NOMO-1 (cell line): ENCODE measurements around the gene ARHGAP15.
"Not testable (repeated sequence)": the region's sequence is repeated elsewhere in the genome, so short reads cannot be mapped to it uniquely, and the experiment has no call there.

Source experiments
- DNase-seq, 2 experiments: peaks; one replicate each; lab custom pipeline; 2025; ENCODE audit not compliant: unreplicated experiment in 2 of 2; lab: John Stamatoyannopoulos, UW

ARHGAP15 gene

DNA sequence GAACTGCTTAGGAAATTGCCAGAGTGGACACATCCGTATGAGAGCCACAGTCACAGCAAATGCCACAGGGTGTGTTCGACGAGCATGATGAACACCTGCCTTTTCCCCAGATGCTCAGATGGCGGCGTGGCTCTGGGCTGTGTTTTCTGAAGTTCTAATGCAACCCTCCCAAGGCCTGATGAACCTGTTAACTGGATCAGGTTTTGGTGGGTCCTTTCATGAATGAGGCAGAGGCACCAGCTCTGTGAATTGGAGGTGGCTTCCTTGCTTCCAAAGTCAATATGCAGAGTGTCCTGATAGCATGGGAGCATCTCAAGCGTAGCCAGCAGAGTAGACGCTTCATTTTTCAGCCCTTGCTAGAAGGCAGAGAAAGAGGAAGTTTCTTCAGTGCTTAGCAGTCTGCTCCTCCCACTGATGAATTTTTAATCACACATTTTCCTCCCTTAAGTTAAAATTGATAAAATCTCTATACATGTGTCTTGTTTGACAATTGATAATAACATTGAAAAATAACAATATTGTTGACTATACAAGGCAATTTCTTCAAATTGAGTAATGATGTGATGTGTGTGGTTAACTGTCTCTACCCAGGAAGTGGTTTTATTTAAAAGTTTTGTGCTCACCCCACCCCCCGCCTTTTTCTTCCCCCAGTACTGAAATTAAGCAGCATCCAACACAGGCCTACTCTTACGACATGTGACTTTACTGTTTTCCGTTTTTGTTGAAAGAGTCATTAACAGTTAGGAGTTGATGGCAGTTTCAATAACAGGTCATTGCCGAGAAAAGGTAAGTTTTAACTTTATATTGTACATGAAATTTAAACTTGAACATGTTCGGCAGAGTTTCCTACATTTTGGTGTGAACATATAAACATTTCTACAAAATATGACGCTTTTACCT lies at the start of gene ARHGAP15:
TSS of gene ARHGAP15 (plus strand) at position 739 of the 900 bp plus-strand sequence.
- peak; percentile 91 to 96 for DNase-seq

DNA sequence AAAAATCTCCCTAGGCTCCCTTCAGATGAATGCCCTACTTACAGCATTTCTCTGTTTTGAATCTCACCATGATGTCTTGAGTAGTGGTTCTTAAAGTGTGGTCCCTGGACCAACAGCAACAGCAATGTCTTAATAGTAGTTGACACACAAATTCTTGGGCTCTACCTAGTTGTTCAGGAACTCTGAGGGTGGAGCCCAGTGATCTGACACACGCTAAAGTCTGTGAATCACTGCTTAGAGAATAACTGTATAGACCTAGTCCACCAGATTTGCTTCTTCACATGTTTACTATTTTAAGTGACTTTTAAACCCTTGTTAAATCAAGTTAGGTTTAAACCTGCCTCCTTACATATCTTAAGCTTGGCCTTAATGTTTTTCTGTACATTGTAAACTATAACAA lies 47.6 kb upstream of the ARHGAP15 start:
- no peak for DNase-seq

- peak; percentile 43 to 84 for DNase-seq
Observed at GRCh38 chr2:143083636-143084035, 45.6 kb upstream of the ARHGAP15 start.

- DNase-seq, result no peak
Observed at GRCh38 chr2:143084462-143084861, 44.8 kb upstream of the ARHGAP15 start.

DNA sequence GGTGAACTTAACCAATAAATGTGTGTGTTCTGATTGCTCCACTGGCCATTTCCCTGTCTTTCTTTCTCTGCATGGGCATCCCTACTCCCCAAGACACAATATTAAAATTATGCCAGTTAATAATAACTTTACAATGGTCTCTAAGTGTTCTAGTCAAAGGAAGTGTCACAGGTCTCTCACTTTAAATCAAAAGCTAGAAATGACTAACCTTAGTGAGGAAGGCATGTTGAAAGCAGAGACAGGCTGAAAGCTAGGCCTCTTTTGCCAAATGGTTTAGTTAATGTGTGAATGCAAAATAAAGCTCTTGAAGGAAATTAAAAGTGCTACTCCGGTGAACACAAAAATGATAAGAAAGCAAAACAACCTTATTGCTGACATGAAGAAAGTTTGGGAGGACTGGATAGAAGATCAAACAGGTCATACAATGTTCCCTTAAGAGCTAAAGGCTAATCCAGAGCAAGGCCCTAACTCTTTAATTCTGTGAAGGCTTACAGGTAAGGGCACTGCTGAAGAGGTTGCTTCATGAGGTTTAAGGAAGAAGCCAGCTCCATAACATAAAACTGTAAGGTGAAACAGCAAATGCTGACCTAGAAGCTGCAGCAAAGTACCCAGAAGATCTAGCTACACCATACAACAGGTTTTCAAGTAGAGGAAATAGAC lies 44.0 kb upstream of the ARHGAP15 start:
- DNase-seq, result no peak

DNA sequence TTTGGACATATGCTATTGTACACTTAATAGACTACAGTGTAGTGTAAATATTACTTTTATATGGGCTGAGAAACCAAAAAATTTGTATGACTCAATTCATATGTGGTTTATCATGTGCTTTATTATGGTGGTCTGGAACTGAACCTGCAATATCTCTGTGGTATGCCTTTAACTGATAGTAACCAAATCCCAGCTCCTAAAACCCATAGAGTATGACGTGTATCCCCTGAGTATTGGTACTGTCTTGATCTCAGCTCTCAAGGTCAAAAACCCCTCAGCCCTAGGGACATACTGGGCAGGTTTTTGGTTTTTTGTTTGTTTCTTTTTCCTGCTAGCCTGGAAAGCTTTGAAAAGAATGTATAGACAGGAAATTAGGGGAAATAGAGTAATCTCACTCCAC lies 42.2 kb upstream of the ARHGAP15 start:
- no peak for DNase-seq

DNA sequence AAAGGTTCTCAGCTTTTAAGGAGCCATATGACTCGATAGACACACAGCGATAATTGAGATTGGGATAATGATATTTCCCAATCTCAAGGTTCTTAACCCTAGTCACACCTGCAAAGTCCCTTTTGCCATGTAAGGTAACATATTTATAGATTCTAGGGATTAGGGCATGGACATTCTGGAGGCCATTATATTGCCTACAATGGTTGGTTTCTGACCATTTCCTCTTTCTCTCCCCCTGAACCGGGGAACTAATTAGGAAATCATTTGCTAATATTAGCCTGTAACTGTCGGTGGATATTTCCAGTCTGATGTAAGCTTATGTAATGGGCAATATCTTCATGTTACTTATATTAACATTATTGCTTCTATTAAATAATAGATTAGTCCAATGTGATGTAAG lies 40.8 kb upstream of the ARHGAP15 start:
- peak in 1 of 2 experiments; percentile 17 for DNase-seq

GRCh38 chr2:143089520-143089919 lies 39.7 kb upstream of the ARHGAP15 start:
- DNase-seq, result not testable (repeated sequence)

DNA sequence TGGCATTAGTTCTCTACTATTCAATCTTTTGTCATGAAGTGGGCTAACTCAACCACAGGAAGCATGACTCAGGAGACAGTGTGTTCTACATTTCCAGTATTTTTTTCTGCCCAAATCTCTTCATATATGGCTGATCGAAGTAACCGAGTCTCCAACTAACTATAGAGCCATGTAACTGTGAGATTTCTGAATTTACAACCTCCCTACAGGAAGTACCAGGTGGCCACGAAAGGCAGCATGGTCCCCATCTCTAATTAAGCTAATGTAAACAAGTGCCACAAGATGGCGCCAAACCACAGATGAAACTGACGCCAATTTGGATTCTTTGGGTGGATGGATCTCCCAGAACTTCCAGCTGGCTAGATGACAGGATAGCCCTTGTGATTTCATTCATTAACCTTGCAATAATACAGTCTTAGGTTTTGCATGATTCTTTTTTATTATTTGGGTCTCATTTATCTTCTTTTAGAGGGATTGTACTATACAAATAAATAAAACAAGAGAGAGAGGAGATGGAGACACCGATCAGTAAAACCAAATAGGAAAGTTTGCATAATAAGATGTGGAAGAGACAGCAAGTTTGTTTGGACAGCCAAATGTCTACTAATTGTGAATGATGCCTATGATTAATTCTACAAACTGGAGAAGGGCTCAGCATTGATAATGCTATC lies 18.3 kb upstream of the ARHGAP15 start:
- peak; percentile 47 to 67 for DNase-seq

- no peak for DNase-seq
Observed at GRCh38 chr2:143117225-143117624, 12.0 kb upstream of the ARHGAP15 start.

GRCh38 chr2:143121079-143121478 lies 8.1 kb upstream of the ARHGAP15 start:
- DNase-seq, result peak in 1 of 2 experiments; percentile 15

DNA sequence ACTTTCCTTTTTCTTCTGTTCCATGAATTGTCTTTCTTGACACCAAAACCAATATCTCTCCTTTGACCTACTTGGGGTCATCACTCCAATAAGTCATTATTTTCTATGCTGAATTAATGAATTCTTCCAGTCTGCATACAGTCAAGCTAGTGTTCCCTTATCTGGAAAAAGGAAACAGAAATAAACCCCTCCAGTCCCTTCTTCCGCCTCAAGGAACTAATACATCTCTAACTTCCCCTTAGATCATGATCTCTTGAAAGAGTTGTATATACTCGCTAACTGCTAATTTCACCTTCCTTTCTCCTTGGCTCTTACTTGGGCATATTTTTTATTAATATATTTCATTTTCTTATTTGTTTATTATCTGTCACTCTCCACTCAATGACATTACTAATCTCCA lies 7.3 kb upstream of the ARHGAP15 start:
- peak in 1 of 2 experiments; percentile 27 for DNase-seq

- DNase-seq, result no peak
Observed at GRCh38 chr2:143123911-143124310, 5.3 kb upstream of the ARHGAP15 start.

DNA sequence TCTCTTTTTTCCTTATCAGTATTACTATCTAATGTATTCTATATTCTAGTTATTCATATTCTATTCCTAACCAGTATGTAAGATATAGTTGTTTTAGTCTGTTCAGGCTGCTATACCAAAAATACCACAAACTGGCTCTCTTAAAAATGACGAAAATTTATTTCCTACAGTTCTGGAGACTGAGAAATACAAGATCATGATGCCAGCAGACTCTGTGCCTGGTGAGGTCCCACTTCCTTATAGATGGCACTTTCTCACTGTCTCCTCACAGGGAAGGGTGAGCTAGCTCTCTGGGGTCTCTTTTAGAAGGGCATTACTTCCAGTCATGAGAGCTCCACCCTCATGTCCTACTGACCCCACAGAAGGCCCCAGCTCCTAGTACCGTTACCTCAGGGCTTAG lies 4.8 kb upstream of the ARHGAP15 start:
- peak in 1 of 2 experiments; percentile 29 for DNase-seq

DNA sequence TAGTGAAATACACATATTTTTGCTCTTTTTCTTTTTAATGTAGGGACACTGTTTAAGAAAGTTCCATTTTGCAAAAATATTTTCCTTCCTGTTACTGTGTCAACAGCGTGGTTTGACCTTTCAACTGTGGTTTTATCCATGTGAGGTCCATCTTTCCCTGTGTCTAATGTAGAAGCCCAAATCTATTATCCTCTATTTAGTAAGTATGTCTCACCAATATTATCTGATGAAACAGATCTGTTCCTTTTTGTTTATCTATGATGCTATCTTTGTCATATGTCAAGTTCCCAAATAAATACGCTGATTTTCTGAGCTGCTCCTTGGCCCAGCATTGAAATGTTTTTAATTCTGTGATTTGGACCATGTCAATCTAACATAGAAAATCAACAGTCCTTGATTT lies 3.5 kb upstream of the ARHGAP15 start:
- DNase-seq, result no peak

GRCh38 chr2:143132355-143132754 lies 3.1 kb downstream of the ARHGAP15 start:
- peak in 1 of 2 experiments; percentile 20 for DNase-seq

DNA sequence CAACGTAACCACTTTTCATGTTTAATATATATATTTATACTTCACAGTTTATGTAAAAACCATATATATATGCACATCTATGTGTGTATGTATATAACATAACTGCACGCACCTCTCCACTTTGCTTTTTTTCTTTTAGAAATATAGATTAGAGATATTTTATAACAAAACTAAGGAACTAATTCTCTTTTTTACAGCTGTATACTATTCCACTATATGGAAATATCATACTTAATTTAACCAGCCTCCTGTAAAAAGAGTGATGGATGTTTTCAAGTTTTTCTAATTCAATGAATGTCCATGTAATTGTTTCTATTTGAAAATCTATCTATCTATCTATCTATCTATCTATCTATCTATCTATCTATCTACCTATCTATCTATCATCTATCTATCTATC lies 4.6 kb downstream of the ARHGAP15 start:
- DNase-seq, result no peak

GRCh38 chr2:143138292-143138691 lies 9.1 kb downstream of the ARHGAP15 start:
- no peak for DNase-seq

- no peak for DNase-seq
Observed at GRCh38 chr2:143139835-143140393, 10.7 kb downstream of the ARHGAP15 start.

GRCh38 chr2:143140864-143141661 lies 11.8 kb downstream of the ARHGAP15 start:
- peak; percentile 88 to 96 for DNase-seq
